Measurements from ENCODE around the gene SGSM2.

Gene SGSM2

GRCh38 chr17:2383628-2384167 lies 46.4 kb downstream of the SGSM2 start:
- TF ChIP-seq TEAD4 (IDR thresholded peaks at IDR 0.05) (no peak), CREB1 (IDR thresholded peaks at IDR 0.05; ENCODE audit: low read depth) (no peak), REST (IDR thresholded peaks at IDR 0.05; ENCODE audit: low read depth) (no peak), ZBTB7A (IDR thresholded peaks at IDR 0.05; ENCODE audit: low read depth) (no peak), EP300 (IDR thresholded peaks at IDR 0.05; ENCODE audit: borderline replicate concordance) (no peak), TCF12 (IDR thresholded peaks at IDR 0.05; ENCODE audit: low read depth) (no peak), MAX (IDR thresholded peaks at IDR 0.05) (no peak), EGR1 (IDR thresholded peaks at IDR 0.05) (no peak), RAD21 (IDR thresholded peaks at IDR 0.05; ENCODE audit: low read depth) (no peak), USF1 (IDR thresholded peaks at IDR 0.05) (no peak), FOXM1 (IDR thresholded peaks at IDR 0.05; ENCODE audit: borderline replicate concordance, low read depth) (no peak), CEBPB (IDR thresholded peaks at IDR 0.05) (no peak), TAF1 (IDR thresholded peaks at IDR 0.05; ENCODE audit: low read depth) (no peak), YY1 (IDR thresholded peaks at IDR 0.05; ENCODE audit: low read depth) (no peak), NFIC (IDR thresholded peaks at IDR 0.05) (no peak)

DNA sequence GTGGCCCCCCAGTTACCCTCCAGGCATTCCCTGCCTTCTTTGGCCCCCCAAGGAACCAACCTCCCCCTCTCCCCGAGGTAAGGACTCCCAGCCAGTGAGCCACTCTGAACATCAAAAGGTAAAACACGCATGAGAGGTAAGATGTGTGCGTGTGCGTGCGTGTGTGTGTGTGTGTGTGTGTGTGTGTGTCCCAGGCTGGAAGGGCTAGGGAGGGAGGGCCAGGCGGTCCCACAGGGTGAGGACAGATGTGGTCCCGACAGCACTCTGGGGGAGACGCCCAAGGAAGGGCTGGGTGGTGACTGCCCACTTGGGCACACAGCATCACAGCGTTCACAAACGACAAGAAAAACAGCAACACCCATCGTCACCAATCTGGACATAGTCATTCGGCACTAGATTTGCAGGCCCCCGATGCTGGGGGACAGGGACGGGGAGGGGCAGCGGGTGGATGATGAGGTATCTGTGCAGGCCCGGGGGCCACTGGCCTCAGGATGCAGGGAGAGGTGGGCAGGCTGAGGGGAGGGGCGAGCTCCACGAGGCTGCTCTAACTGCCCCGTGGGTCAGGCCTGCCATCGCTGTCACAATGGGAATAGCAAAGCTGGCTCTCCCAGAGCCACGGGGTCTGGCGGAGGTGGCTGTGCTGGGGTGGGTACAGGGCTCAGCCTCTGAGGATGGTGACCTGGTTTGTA lies 47.3 kb downstream of the SGSM2 start:
- no peak for TF ChIP-seq TCF12 (IDR thresholded peaks at IDR 0.05; ENCODE audit: low read depth)
- TF ChIP-seq TAF1 (IDR thresholded peaks at IDR 0.05; ENCODE audit: low read depth), result no peak
- TF ChIP-seq FOXM1 (IDR thresholded peaks at IDR 0.05; ENCODE audit: borderline replicate concordance, low read depth), result no peak
- TF ChIP-seq MAX (IDR thresholded peaks at IDR 0.05), result no peak
- TF ChIP-seq USF1 (IDR thresholded peaks at IDR 0.05), result no peak
- TF ChIP-seq REST (IDR thresholded peaks at IDR 0.05; ENCODE audit: low read depth), result no peak
- no peak for TF ChIP-seq EP300 (IDR thresholded peaks at IDR 0.05; ENCODE audit: borderline replicate concordance)
- no peak for TF ChIP-seq CREB1 (IDR thresholded peaks at IDR 0.05; ENCODE audit: low read depth)

DNA sequence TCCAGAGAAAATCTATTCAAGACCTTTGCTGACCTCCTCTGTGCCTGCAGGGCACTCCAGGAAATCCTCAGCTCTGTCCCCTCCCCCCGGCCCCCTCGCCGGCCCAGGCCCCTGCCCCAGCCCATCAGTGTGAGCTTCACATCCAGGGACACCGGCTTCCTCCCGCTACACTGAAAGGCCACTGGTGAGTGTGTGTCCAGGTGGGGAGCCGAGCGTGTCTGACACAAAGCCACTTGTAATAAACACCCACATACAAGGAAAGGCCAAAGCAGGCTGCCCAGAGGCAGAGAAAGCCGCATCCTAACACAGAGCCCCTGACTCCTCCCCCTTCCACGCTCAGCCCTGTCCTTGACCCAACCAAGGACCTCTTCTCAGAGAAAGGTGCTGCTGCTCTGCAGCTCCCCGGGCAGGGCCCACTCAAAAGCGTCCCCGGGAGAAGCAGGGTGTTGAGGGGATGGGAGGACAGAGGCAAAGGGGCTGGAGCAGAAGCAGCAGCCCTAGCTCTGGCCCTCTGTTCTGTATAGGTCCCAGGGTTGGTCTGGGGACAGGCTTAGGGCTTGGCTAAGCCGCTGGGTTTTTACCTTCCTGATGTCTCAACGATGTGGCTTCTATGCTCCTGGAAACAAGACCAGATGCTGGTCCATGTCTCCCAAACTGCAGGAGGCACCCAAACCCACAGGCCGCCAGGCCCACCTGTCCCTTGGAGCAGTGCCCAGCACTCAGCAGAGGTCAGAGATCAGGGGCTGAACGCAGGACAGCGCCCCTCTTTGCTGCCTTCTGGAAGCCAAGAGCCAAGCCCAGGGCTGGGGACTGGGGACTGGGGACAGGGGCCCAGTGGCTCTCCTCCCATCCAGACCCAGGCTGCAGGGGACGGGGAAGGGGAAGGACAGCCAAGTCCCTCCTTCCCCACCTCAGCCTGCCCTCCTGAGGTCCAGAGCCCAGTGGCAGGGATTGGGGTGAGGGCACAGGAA lies 48.2 kb downstream of the SGSM2 start:
- TF ChIP-seq CEBPB (IDR thresholded peaks at IDR 0.05), result no peak
- TF ChIP-seq EGR1 (IDR thresholded peaks at IDR 0.05), result no peak
- TF ChIP-seq EP300 (IDR thresholded peaks at IDR 0.05; ENCODE audit: borderline replicate concordance), result no peak
- TF ChIP-seq USF1 (IDR thresholded peaks at IDR 0.05), result no peak
- TF ChIP-seq FOXM1 (IDR thresholded peaks at IDR 0.05; ENCODE audit: borderline replicate concordance, low read depth), result no peak
- no peak for TF ChIP-seq ZBTB7A (IDR thresholded peaks at IDR 0.05; ENCODE audit: low read depth)
- no peak for TF ChIP-seq YY1 (IDR thresholded peaks at IDR 0.05; ENCODE audit: low read depth)

- TF ChIP-seq FOXM1 (IDR thresholded peaks at IDR 0.05; ENCODE audit: borderline replicate concordance, low read depth), result no peak
- no peak for TF ChIP-seq CEBPB (IDR thresholded peaks at IDR 0.05)
- TF ChIP-seq EGR1 (IDR thresholded peaks at IDR 0.05), result no peak
- peak; percentile 78 for TF ChIP-seq NFIC (IDR thresholded peaks at IDR 0.05)
- TF ChIP-seq RAD21 (IDR thresholded peaks at IDR 0.05; ENCODE audit: low read depth), result peak; percentile 14; the same call in 1 of the 2 replicates
- TF ChIP-seq USF1 (IDR thresholded peaks at IDR 0.05), result no peak
- TF ChIP-seq YY1 (IDR thresholded peaks at IDR 0.05; ENCODE audit: low read depth), result no peak
- no peak for TF ChIP-seq CREB1 (IDR thresholded peaks at IDR 0.05; ENCODE audit: low read depth)
- peak; percentile 86 for TF ChIP-seq TEAD4 (IDR thresholded peaks at IDR 0.05)
- TF ChIP-seq TCF12 (IDR thresholded peaks at IDR 0.05; ENCODE audit: low read depth), result peak; percentile 71; the same call in 1 of the 2 replicates
- TF ChIP-seq REST (IDR thresholded peaks at IDR 0.05; ENCODE audit: low read depth), result no peak
- TF ChIP-seq EP300 (IDR thresholded peaks at IDR 0.05; ENCODE audit: borderline replicate concordance), result peak; percentile 57; the same call in 1 of the 2 replicates
- no peak for TF ChIP-seq TAF1 (IDR thresholded peaks at IDR 0.05; ENCODE audit: low read depth)
- TF ChIP-seq MAX (IDR thresholded peaks at IDR 0.05), result peak; percentile 61
- TF ChIP-seq ZBTB7A (IDR thresholded peaks at IDR 0.05; ENCODE audit: low read depth), result peak; percentile 67; the same call in 1 of the 2 replicates
Observed at GRCh38 chr17:2386400-2387085, 49.2 kb downstream of the SGSM2 start.

All from Ishikawa (cell line).